Right cardiac atrium (tissue), 5 donors: Measurements from ENCODE around the gene KCNIP3. TPM values are rescaled to one million over a fixed set of nuclear protein-coding genes. Genes with fewer than 3 reads are reported as not detected.
"Not testable (repeated sequence)": the region's sequence is repeated elsewhere in the genome, so short reads cannot be mapped to it uniquely, and the experiment has no call there.

Experiments used
- ATAC-seq, 2 donors: fragments of 200-7000 bp; cut with Tn5 transposase; one replicate each; pipeline versions ENCODE4 v1.8.0 to v1.9.1; 2020; ENCODE audit warnings: moderate library complexity in 2 of 2, mild to moderate bottlenecking in 1 of 2
- DNase-seq, 3 donors: peaks; one replicate each; pipeline ENCODE4 v3.0.0-alpha.2; 2020
- H3K27ac ChIP-seq: one replicate; pipeline ENCODE4 v1.5.1; 2013; ENCODE audit warnings: mild to moderate bottlenecking, low read length, control low read depth, moderate library complexity
- H3K27me3 ChIP-seq: one replicate; pipeline ENCODE4 v1.6.1; 2013; ENCODE audit not compliant: control insufficient read depth, insufficient read depth
- H3K4me1 ChIP-seq: one replicate; pipeline ENCODE4 v1.6.1; 2013; ENCODE audit warnings: low read length; ENCODE audit not compliant: control insufficient read depth, insufficient read depth
- H3K4me3 ChIP-seq: one replicate; pipeline ENCODE4 v1.5.1; 2013; ENCODE audit warnings: low read length, control low read depth
- H3K9me3 ChIP-seq: one replicate; pipeline ENCODE4 v1.6.1; 2013; ENCODE audit warnings: low read length; ENCODE audit not compliant: control insufficient read depth
- WGBS: extraction: QIAGEN DNeasy Blood & Tissue Kit; methylation state at CpG from one replicate; pipeline ENCODE4 v1.1.7; 2013; 5-methylcytosine and 5-hydroxymethylcytosine counted together
- intact Hi-C, 4 donors: fragments of 100-400 bp; cut with DNase I; formaldehyde crosslinking; loops; one replicate each; pipeline versions ENCODE4 v1.11.0 to v1.14.0; 2022 to 2023
- polyA plus RNA-seq: library from polyadenylated mRNA; stranded (reverse); fragments of 200-250 nt; gene quantifications from one replicate; pipeline ENCODE4 v1.2.3, GENCODE V29; 2013
- total RNA-seq, 4 donors: library from RNA; stranded (reverse); fragmentation: NEBNext Ultra II Directional; extraction: Animal tissue kit (Norgen Biotek cat#: 25700); gene quantifications; one replicate each; pipeline ENCODE4 v1.2.1, GENCODE V29; 2021
- donor health status: healthy with polysubstance abuse.
- donor health status: DM: no; HTN: yes; CAD: no.
- donor health status: DM: no; HTN: no; CAD: no.
- donor health status: DM: no; HTN: yes; CAD: no; lungs with severe emphysema.
- donor health status: DM: yes; HTN: yes; CAD: no.

Gene KCNIP3
- total and polyA plus RNA-seq, 5 donors, result 1.9 to 5.9 (median 3.4) TPM

DNA sequence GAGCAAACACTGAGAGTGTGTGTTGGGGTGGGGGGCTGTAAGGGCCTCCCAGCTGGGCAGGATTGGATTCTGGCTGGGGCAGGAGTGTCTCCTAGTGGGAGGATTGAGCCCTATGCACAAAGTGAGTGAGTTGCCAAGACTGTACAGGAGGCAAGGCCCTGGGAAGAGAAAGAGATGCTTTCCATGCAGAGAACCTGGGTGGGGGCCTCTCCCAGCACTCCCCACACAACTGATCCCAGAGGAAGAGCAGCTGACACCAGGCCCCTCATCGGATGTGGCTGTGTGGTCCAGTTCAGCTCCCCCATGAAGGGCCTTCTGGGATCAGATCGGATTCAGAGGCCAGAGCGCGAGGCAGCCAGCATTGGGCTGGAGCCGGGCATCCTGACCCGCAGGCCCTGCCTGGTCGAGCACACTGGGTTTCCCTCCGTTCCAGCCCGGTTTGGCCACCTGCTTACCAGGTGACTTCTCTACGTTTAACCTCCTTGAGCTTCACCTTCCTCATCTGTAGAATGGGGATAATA lies 56.0 kb downstream of the KCNIP3 start:
- Histone ChIP-seq H3K9me3 (no peaks in the 10 kb centered on the region), H3K27me3 (no peaks in the 10 kb centered on the region), H3K4me1 (no peaks in the 10 kb centered on the region), H3K27ac (no peak overlapping the region), H3K4me3 (no peak overlapping the region)
- WGBS, result 87% methylated on average over 10 of the region's 10 CpGs
- DNase-seq (no peak), ATAC-seq (no peak)
- intact Hi-C loops, result no loop called here

GRCh38 chr2:95353613-95354468 lies 56.7 kb downstream of the KCNIP3 start:
- H3K27me3 ChIP-seq, result no peaks in the 10 kb centered on the region
- no peaks in the 10 kb centered on the region for H3K4me1 ChIP-seq
- ATAC-seq, result no peak
- 76% methylated on average over 22 of the region's 22 CpGs for WGBS
- H3K4me3 ChIP-seq, result no peak overlapping the region
- intact Hi-C loops, result no loop called here
- no peaks in the 10 kb centered on the region for H3K9me3 ChIP-seq
- DNase-seq, result peak in 1 of 3 donors; percentile 40
- no peak overlapping the region for H3K27ac ChIP-seq

DNA sequence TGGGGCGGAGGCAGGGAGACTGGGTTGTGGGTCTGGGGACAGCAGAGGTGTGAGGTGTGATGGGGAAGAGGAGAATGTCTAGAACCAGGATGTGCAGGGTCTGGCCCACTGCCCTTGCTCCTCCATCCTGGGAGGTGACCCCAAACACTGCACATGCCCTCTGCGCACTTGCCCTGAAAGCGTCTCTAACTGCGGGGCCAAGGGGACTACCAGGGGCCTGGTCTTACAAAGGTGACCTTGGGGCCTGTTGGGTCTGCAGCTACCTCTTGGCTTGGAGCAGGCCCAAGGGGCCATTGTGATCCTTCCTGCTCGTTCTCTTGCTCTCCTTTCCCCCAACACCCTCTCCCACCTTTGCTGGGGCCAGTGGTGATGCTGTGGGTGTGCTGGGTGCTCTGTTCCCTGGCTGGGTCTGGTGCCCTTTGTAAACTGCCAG lies 57.3 kb downstream of the KCNIP3 start:
- ATAC-seq (no peak), DNase-seq (peak in 1 of 3 donors; percentile 23)
- H3K27me3 ChIP-seq, result no peaks in the 10 kb centered on the region
- intact Hi-C loops, result no loop called here
- no peaks in the 10 kb centered on the region for H3K4me1 ChIP-seq
- 85% methylated on average over 5 of the region's 5 CpGs for WGBS
- H3K9me3 ChIP-seq, result no peaks in the 10 kb centered on the region
- H3K4me3 ChIP-seq, result no peak overlapping the region
- no peak overlapping the region for H3K27ac ChIP-seq

DNA sequence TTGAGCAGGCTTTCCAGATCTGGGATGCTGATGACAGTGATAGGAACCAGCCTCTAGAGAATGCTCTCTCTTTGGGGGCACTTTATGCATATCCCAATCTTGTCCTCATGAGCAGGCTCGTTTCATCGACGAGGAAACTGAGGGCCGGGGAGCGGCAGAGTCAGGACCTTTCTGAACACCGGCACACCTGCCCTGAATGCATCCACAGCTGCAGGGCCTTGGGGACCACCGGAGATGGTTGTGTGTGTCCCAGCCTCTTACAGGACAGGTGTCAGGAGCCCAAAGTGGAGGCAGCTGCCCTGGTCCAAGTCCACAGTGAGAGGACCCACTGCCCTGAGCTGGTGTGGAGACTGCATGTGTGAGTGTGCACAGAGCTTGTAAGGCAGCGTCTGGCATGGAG lies 57.8 kb downstream of the KCNIP3 start:
- DNase-seq (no peak), ATAC-seq (no peak)
- intact Hi-C loops, result no loop called here
- Histone ChIP-seq H3K4me3 (no peak overlapping the region), H3K4me1 (no peaks in the 10 kb centered on the region), H3K27ac (no peak overlapping the region), H3K9me3 (no peaks in the 10 kb centered on the region), H3K27me3 (no peaks in the 10 kb centered on the region)
- 87% methylated on average over 8 of the region's 8 CpGs for WGBS

DNA sequence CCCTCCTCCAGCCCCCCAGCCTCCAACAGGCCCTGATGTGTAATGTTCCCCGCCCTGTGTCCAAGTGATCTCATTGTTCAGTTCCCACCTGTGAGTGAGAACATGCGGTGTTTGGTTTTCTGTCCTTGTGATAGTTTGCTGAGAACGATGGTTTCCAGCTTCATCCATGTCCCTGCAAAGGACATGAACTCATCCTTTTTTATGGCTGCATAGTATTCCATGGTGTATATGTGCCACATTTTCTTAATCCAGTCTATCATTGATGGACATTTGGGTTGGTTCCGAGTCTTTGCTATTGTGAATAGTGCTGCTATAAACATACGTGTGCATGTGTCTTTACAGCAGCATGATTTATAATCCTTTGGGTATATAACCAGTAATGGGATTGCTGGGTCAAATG lies 58.3 kb downstream of the KCNIP3 start:
- ATAC-seq, H3K27me3 ChIP-seq, H3K9me3 ChIP-seq, H3K4me3 ChIP-seq, intact Hi-C loops, H3K27ac ChIP-seq, H3K4me1 ChIP-seq, DNase-seq: not testable (repeated sequence)
- WGBS, result 89% methylated on average over 4 of the region's 5 CpGs

DNA sequence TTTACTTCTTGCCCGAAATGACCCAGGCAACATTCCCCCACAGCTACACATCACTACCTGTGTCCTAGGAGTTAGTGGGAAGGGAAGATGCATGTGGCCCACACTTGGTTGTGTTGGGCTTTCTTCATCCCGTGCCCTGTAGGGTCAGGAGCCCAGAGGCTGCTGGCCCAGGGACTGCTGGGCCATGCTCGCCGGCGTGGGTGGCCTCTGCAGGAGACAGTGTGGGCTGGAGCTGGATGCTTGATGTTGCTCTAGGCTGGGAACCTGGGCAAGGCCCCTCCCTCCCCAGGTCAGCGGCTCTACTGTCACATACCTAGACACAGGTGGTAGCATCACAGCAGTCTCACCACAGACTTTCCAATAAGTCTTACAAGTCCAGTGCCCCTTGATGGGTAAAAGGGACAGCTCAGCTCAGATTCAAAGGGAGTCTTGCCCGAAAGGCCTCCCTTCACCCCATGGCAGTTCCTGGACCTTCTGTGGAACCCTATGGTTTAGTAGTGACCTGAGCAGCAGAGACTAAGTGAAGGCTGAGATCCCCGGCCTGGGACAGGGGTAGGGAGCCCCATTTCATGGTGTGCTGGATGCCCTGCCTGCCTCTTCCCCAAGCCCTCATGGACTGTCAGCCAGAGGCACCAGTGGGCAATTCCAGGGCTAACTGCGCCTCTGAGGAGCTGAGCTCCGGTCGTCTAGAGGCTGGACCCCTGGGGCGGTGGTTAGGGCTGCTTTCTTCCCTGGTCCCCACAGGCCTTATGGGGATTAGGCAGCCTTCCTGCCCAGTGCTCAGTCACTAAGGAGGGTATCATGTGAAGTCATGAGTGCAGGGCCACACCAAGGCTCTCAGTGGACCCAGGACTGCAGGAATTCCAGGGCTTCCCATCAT lies 59.9 kb downstream of the KCNIP3 start:
- DNase-seq, result no peak
- no peaks in the 10 kb centered on the region for H3K27me3 ChIP-seq
- 91% methylated on average over 12 of the region's 12 CpGs for WGBS
- H3K27ac ChIP-seq, result no peak overlapping the region
- H3K4me1 ChIP-seq, result no peaks in the 10 kb centered on the region
- ATAC-seq, result no peak
- H3K9me3 ChIP-seq, result no peaks in the 10 kb centered on the region
- H3K4me3 ChIP-seq, result no peak overlapping the region
- intact Hi-C loops, result no loop called here

DNA sequence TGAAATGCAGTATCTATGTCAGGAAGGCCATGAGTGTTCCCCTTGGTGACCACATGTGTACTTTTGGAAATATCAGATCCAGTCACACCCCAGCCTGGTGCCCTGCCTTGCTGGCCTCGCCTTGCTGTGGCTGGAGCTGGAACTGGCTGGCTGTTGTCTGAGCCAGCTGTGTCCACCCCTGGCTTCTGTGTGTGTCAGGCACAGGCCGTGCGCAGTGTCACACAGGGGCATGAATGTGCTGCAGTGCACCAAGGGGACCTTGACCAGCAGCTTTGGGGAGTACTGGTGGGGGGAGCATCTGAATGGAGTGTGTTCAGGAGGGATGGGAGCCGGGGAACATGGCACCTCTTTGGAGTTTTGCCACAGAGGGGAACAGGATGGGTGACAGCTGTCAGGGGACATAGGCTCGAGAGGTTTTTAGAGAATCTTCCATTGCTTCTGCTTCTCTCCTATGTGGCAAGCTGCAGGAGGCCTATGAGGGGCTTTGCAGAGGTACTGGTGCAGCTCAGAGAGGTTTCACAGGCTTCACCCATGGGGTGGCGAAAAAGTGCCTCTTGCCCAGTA lies 60.7 kb downstream of the KCNIP3 start:
- Histone ChIP-seq H3K4me3 (no peak overlapping the region), H3K27me3 (no peaks in the 10 kb centered on the region), H3K4me1 (no peaks in the 10 kb centered on the region), H3K27ac (no peak overlapping the region), H3K9me3 (no peaks in the 10 kb centered on the region)
- ATAC-seq (no peak), DNase-seq (no peak)
- 86% methylated on average over 6 of the region's 6 CpGs for WGBS
- intact Hi-C loops, result no loop called here

- no peak for ATAC-seq
- DNase-seq, result no peak
- H3K9me3 ChIP-seq, result no peaks in the 10 kb centered on the region
- no peak overlapping the region for H3K4me3 ChIP-seq
- no peaks in the 10 kb centered on the region for H3K4me1 ChIP-seq
- no peak overlapping the region for H3K27ac ChIP-seq
- H3K27me3 ChIP-seq, result no peaks in the 10 kb centered on the region
- intact Hi-C loops, result no loop called here
- WGBS, result 63% methylated on average over 3 of the region's 3 CpGs
These were observed 61.9 kb downstream of the KCNIP3 start for GRCh38 chr2:95359031-95359430.

DNA sequence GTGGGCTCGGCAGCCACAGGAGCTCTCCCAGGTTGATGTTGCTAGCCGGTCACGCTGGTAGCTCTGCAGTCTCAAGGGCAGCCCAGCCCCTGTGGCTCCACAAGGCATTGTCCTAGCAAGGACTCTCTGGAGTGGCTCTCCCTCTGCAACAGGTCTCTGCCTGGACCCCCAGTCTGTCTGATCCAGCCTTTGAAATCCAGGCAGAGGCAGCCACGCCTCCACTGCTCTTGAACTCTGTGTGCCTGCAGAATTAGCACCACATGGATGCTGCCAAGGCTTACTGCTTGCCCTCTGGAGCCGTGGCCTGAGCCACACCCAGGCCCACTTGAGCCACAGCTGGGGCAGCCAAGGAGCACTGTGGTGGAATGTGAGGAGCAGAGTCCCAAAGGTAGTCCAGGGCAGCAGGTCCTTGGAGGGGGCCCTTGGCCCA lies 62.4 kb downstream of the KCNIP3 start:
- no peaks in the 10 kb centered on the region for H3K27me3 ChIP-seq
- no peaks in the 10 kb centered on the region for H3K4me1 ChIP-seq
- H3K27ac ChIP-seq, result no peak overlapping the region
- no peaks in the 10 kb centered on the region for H3K9me3 ChIP-seq
- WGBS, result 76% methylated on average over 5 of the region's 5 CpGs
- DNase-seq, result peak in 1 of 3 donors; percentile 40
- ATAC-seq, result no peak
- H3K4me3 ChIP-seq, result no peak overlapping the region
- intact Hi-C loops, result no loop called here

DNA sequence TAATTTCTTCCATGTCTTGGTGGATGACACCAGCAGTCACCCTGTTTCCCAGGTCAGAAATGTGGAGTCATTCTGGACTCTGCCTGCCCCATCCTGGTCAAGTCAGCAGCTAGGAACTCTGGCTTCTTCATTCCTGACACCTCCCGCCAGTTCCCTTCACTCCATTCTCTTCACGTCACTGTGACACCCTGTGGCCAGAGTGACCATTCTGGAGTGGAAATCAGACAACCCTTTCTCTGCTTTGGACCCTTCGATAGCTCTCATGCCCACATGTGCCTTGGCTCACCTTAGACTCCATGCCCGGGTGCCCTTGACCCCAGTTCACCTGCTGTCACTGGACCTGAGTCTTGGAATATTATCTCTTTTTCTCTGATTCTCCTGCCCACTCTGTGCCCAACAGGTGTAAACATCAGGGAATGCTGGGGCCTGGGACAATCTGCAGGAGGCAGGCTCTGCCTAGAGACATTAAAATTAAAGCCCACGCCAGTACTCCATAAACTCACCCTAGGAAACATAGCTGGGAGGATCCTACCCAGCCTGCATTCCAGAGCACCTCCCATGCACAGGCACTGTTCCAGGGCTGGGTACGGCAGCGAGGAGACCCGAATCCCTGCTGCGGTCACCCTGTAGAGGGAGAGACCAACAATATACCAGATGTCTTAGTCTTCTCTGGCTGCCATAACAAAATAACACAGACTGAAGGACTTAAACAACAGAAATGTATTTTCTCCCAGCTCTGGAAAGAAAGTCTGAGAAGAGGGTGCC lies 64.3 kb downstream of the KCNIP3 start:
- intact Hi-C loops, result no loop called here
- no peaks in the 10 kb centered on the region for H3K27me3 ChIP-seq
- H3K27ac ChIP-seq, result no peak overlapping the region
- H3K4me1 ChIP-seq, result no peaks in the 10 kb centered on the region
- ATAC-seq, result no peak
- no peak for DNase-seq
- no peaks in the 10 kb centered on the region for H3K9me3 ChIP-seq
- H3K4me3 ChIP-seq, result no peak overlapping the region
- WGBS, result 81% methylated on average over 9 of the region's 9 CpGs
